ENCODE results near the gene BCL2L11.

Gene BCL2L11

GRCh38 chr2:111138839-111139238, 18.1 kb downstream of the BCL2L11 start:
- TF ChIP-seq ZNF8 (CRISPR knock-in tag; IDR thresholded peaks at IDR 0.05) (no peak), ZNF70 (CRISPR knock-in tag; IDR thresholded peaks at IDR 0.05) (no peak), CREB5 (CRISPR knock-in tag; IDR thresholded peaks at IDR 0.05; ENCODE audit: low read depth) (no peak), ZFP3 (CRISPR knock-in tag; IDR thresholded peaks at IDR 0.05) (no peak), SNAI2 (CRISPR knock-in tag; IDR thresholded peaks at IDR 0.05) (no peak), PATZ1 (CRISPR knock-in tag; IDR thresholded peaks at IDR 0.05; ENCODE audit: borderline replicate concordance) (no peak), CSDC2 (CRISPR knock-in tag; IDR thresholded peaks at IDR 0.05) (no peak), ISL1 (CRISPR knock-in tag; IDR thresholded peaks at IDR 0.05) (no peak), ZFP30 (CRISPR knock-in tag; IDR thresholded peaks at IDR 0.05) (no peak), ARNTL (CRISPR knock-in tag; IDR thresholded peaks at IDR 0.05; ENCODE audit: borderline replicate concordance, low read depth) (no peak), GLIS3 (CRISPR knock-in tag; IDR thresholded peaks at IDR 0.05) (no peak), POU6F1 (CRISPR knock-in tag; IDR thresholded peaks at IDR 0.05; ENCODE audit: borderline replicate concordance, low read depth) (no peak), BACH2 (CRISPR knock-in tag; IDR thresholded peaks at IDR 0.05; ENCODE audit: borderline replicate concordance) (no peak)
- ATAC-seq: no peak

- TF ChIP-seq ZFP3 (CRISPR knock-in tag; IDR thresholded peaks at IDR 0.05) (no peak), CREB5 (CRISPR knock-in tag; IDR thresholded peaks at IDR 0.05; ENCODE audit: low read depth) (no peak), TSHZ2 (CRISPR knock-in tag; IDR thresholded peaks at IDR 0.05) (no peak), CSRNP3 (CRISPR knock-in tag; IDR thresholded peaks at IDR 0.05) (no peak), GLIS3 (CRISPR knock-in tag; IDR thresholded peaks at IDR 0.05) (no peak), PATZ1 (CRISPR knock-in tag; IDR thresholded peaks at IDR 0.05; ENCODE audit: borderline replicate concordance) (no peak), ESRRG (CRISPR knock-in tag; IDR thresholded peaks at IDR 0.05) (no peak), ZNF8 (CRISPR knock-in tag; IDR thresholded peaks at IDR 0.05) (no peak), SNAI2 (CRISPR knock-in tag; IDR thresholded peaks at IDR 0.05) (no peak), ZFP30 (CRISPR knock-in tag; IDR thresholded peaks at IDR 0.05) (no peak), ZNF565 (CRISPR knock-in tag; conservative IDR thresholded peaks at IDR 0.05; ENCODE audit: low read depth) (no peak), ZNF70 (CRISPR knock-in tag; IDR thresholded peaks at IDR 0.05) (no peak), ISL1 (CRISPR knock-in tag; IDR thresholded peaks at IDR 0.05) (no peak), POU6F1 (CRISPR knock-in tag; IDR thresholded peaks at IDR 0.05; ENCODE audit: borderline replicate concordance, low read depth) (no peak), PPARA (CRISPR knock-in tag; IDR thresholded peaks at IDR 0.05; ENCODE audit: borderline replicate concordance) (no peak), RARB (CRISPR knock-in tag; IDR thresholded peaks at IDR 0.05) (no peak), ZC3H10 (CRISPR knock-in tag; IDR thresholded peaks at IDR 0.05) (no peak), ARNTL (CRISPR knock-in tag; IDR thresholded peaks at IDR 0.05; ENCODE audit: borderline replicate concordance, low read depth) (no peak)
- no peak for ATAC-seq
Observed at GRCh38 chr2:111139637-111140317, 19.1 kb downstream of the BCL2L11 start.
